ENCODE measurements around the gene TLK1. TPM values are rescaled to one million over a fixed set of nuclear protein-coding genes. Genes with fewer than 3 reads are reported as not detected.
"Not testable (repeated sequence)": the region's sequence is repeated elsewhere in the genome, so short reads cannot be mapped to it uniquely, and the experiment has no call there.

Gene TLK1
- total RNA-seq, 1 donor from 2014 or later: 35.8 TPM

DNA sequence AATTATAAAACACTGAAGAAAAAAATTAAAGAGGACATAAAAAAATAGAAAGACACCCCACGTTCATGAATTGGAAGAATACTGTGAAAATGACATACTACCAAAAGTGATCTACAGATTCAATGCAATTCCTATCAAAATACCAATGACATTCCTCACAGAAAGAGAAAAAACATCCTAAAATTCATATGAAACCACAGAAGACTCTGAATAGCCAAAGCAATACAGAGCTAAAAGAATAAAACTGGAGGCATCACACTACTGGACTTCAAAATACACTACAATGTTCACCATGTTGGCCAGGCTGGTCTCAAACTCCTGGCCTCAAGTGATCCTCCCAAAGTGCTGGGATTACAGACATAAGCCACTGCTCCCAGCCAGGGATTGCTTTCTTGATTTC lies 56.3 kb downstream of the TLK1 start:
- no peaks in the 10 kb centered on the region for H3K9me3 ChIP-seq
- H3K4me1 ChIP-seq: no peaks in the 10 kb centered on the region
- peaks cover 0 to 8% of the 10 kb centered on the region in 2 donors for H3K36me3 ChIP-seq
- TF ChIP-seq POLR2A (IDR thresholded peaks at IDR 0.05) (no peak), POLR2AphosphoS5 (IDR thresholded peaks at IDR 0.05; ENCODE audit: insufficient read depth in 1 of 2, low read depth in 1 of 2) (no peak)
- TF ChIP-seq, protein P1, sequence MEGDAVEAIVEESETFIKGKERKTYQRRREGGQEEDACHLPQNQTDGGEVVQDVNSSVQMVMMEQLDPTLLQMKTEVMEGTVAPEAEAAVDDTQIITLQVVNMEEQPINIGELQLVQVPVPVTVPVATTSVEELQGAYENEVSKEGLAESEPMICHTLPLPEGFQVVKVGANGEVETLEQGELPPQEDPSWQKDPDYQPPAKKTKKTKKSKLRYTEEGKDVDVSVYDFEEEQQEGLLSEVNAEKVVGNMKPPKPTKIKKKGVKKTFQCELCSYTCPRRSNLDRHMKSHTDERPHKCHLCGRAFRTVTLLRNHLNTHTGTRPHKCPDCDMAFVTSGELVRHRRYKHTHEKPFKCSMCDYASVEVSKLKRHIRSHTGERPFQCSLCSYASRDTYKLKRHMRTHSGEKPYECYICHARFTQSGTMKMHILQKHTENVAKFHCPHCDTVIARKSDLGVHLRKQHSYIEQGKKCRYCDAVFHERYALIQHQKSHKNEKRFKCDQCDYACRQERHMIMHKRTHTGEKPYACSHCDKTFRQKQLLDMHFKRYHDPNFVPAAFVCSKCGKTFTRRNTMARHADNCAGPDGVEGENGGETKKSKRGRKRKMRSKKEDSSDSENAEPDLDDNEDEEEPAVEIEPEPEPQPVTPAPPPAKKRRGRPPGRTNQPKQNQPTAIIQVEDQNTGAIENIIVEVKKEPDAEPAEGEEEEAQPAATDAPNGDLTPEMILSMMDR (IDR thresholded peaks at IDR 0.05): no peak
- H3K27me3 ChIP-seq: no peaks in the 10 kb centered on the region
- H3K27ac ChIP-seq: no peak overlapping the region
- no peak overlapping the region for H3K4me3 ChIP-seq
- DNase-seq (ENCODE audit: extremely low spot score in 2 of 2): no peak
- intact Hi-C loops (cut with DNase I): no loop called here

DNA sequence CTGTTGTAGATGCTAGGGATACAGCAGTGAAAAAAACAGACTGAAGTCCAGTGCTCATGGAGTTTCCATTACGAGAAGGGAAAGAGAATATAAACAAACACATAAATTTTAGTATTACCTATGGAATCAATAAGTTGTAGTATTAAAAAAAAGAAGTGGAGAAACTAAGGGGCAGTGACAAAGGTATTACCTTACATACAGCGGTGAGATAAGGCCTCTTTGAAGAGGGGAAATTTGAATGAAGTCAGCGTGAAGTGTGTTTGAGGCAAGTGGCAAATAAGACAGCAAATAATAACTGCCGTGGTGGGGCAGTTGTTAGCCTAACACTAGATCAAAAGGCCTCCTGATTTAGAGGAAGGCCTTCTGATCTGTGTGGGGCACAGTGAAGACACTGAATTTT lies 57.9 kb downstream of the TLK1 start:
- Histone ChIP-seq H3K4me1 (no peaks in the 10 kb centered on the region), H3K9me3 (no peaks in the 10 kb centered on the region), H3K27ac (no peak overlapping the region), H3K4me3 (no peak overlapping the region), H3K27me3 (no peaks in the 10 kb centered on the region), H3K36me3 (peaks cover 0 to 8% of the 10 kb centered on the region in 2 donors)
- intact Hi-C loops (cut with DNase I): no loop called here
- TF ChIP-seq, protein P1 (IDR thresholded peaks at IDR 0.05): no peak
- no peak for TF ChIP-seq POLR2AphosphoS5 (IDR thresholded peaks at IDR 0.05; ENCODE audit: insufficient read depth in 1 of 2, low read depth in 1 of 2)
- TF ChIP-seq POLR2A (IDR thresholded peaks at IDR 0.05): no peak
- no peak for DNase-seq (ENCODE audit: extremely low spot score in 2 of 2)

- Histone ChIP-seq H3K9me3 (peaks cover 4% of the 10 kb centered on the region), H3K4me3 (no peak overlapping the region), H3K27me3 (no peaks in the 10 kb centered on the region), H3K36me3 (peaks cover 0 to 8% of the 10 kb centered on the region in 2 donors), H3K4me1 (no peaks in the 10 kb centered on the region), H3K27ac (no peak overlapping the region)
- TF ChIP-seq, protein P1 (IDR thresholded peaks at IDR 0.05): no peak
- TF ChIP-seq POLR2A (IDR thresholded peaks at IDR 0.05): no peak
- no peak for TF ChIP-seq POLR2AphosphoS5 (IDR thresholded peaks at IDR 0.05; ENCODE audit: insufficient read depth in 1 of 2, low read depth in 1 of 2)
- DNase-seq (ENCODE audit: extremely low spot score in 2 of 2): no peak
- intact Hi-C loops (cut with DNase I): no loop called here
Measured at GRCh38 chr2:171100370-171100769, 60.3 kb downstream of the TLK1 start.

DNA sequence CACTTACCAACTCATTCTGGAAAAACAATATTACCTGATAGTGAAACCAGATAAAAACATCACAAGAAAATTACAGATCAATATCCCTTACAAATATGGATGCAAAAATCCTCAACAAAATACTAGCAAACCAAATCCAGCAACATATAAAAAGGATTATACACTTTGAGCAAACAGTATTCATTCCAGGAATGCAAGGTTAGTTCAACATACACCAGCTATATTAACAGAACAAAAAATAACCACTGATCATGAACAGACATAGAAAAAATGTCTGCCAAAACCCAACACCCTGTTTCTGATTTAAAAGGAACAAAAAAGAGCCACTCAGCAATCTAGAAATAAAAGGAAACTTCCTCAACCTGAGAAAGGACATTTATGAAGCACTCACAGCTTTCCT lies 62.1 kb downstream of the TLK1 start:
- no peak overlapping the region for H3K4me3 ChIP-seq
- H3K9me3 ChIP-seq: peaks cover 4% of the 10 kb centered on the region
- no peaks in the 10 kb centered on the region for H3K27me3 ChIP-seq
- intact Hi-C loops (cut with DNase I): no loop called here
- peaks cover 0 to 8% of the 10 kb centered on the region in 2 donors for H3K36me3 ChIP-seq
- no peaks in the 10 kb centered on the region for H3K4me1 ChIP-seq
- no peak for DNase-seq (ENCODE audit: extremely low spot score in 2 of 2)
- no peak overlapping the region for H3K27ac ChIP-seq
- TF ChIP-seq POLR2A (IDR thresholded peaks at IDR 0.05): no peak
- TF ChIP-seq, protein P1 (IDR thresholded peaks at IDR 0.05): no peak
- no peak for TF ChIP-seq POLR2AphosphoS5 (IDR thresholded peaks at IDR 0.05; ENCODE audit: insufficient read depth in 1 of 2, low read depth in 1 of 2)

DNA sequence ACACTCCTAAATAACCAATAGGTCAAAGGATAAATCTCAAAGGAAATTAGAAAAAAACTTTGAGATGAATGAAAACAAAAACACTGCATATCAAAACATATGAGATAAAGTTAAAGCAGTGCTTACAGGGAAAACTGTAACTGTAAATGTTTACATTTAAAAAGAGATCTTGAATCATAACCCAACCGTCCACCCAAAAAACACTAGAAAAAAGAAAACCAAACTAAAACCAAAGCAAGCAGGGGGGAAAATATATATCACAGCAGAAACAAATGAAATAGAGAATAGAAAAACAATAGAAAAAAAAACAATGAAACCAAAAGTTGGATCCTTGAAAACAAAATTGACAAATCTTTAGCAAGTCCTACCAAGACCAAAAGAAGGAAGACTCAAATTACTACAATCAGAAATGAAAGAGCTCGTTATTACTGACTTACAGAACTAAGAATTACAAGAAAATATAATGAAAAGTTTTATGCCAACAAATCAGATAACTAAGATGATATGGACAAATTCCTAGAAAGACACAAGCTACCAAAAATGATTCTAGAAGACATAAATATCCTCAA lies 65.6 kb downstream of the TLK1 start:
- H3K27ac ChIP-seq: no peak overlapping the region
- no peak overlapping the region for H3K4me3 ChIP-seq
- DNase-seq (ENCODE audit: extremely low spot score in 2 of 2): no peak
- H3K27me3 ChIP-seq: no peaks in the 10 kb centered on the region
- TF ChIP-seq POLR2A (IDR thresholded peaks at IDR 0.05) (no peak), POLR2AphosphoS5 (IDR thresholded peaks at IDR 0.05; ENCODE audit: insufficient read depth in 1 of 2, low read depth in 1 of 2) (no peak)
- TF ChIP-seq, protein P1 (IDR thresholded peaks at IDR 0.05): no peak
- H3K4me1 ChIP-seq: no peaks in the 10 kb centered on the region
- intact Hi-C loops (cut with DNase I): no loop called here
- peaks cover 0 to 4% of the 10 kb centered on the region in 2 donors for H3K36me3 ChIP-seq
- H3K9me3 ChIP-seq: peaks cover 4% of the 10 kb centered on the region

- H3K27ac ChIP-seq; H3K9me3 ChIP-seq; H3K27me3 ChIP-seq; H3K36me3 ChIP-seq; intact Hi-C loops (cut with DNase I); H3K4me1 ChIP-seq; H3K4me3 ChIP-seq; DNase-seq (ENCODE audit: extremely low spot score in 2 of 2): not testable (repeated sequence)
Measured at GRCh38 chr2:171091517-171091916, 69.2 kb downstream of the TLK1 start.
